Astrocyte (in vitro differentiated cells and primary cell): ENCODE data around the gene PCSK5. TPM values are rescaled to one million over a fixed set of nuclear protein-coding genes. Genes with fewer than 3 reads are reported as not detected.

ENCODE experiments used
- DNase-seq: peaks from one replicate; pipeline ENCODE4 v3.0.0-alpha.2; 2010; ENCODE audit warnings: low read depth
- FAIRE-seq: peaks from 2 replicates; lab custom pipeline; 2011; peaks lifted over from hg19 to GRCh38; lab: Jason Lieb, UNC
- H2AFZ ChIP-seq: 2 replicates; pipeline ENCODE4 v1.6.0; 2012; ENCODE audit warnings: low read depth, low read length, inconsistent platforms
- H3K27ac ChIP-seq: 2 replicates; pipeline ENCODE4 v1.5.1; 2011; ENCODE audit warnings: low read depth, low read length, inconsistent platforms
- H3K27me3 ChIP-seq: 2 replicates; pipeline ENCODE4 v1.6.0; 2011; ENCODE audit warnings: low read length, inconsistent platforms; ENCODE audit not compliant: insufficient read depth
- H3K36me3 ChIP-seq: 2 replicates; pipeline ENCODE4 v1.5.1; 2011; ENCODE audit warnings: low read length, inconsistent platforms; ENCODE audit not compliant: insufficient read depth
- H3K4me1 ChIP-seq: 2 replicates; pipeline ENCODE4 v1.5.1; 2011; ENCODE audit warnings: low read length, inconsistent platforms; ENCODE audit not compliant: insufficient read depth
- H3K4me2 ChIP-seq: 2 replicates; pipeline ENCODE4 v1.6.0; 2012; ENCODE audit warnings: low read length, inconsistent platforms
- H3K4me3 ChIP-seq: 2 replicates; pipeline ENCODE4 v1.5.1; 2011; ENCODE audit warnings: low read depth, mild to moderate bottlenecking, low read length, inconsistent platforms; ENCODE audit not compliant: insufficient read depth
- H3K79me2 ChIP-seq: 2 replicates; pipeline ENCODE4 v1.6.0; 2012; ENCODE audit warnings: mild to moderate bottlenecking, low read length, inconsistent platforms; ENCODE audit not compliant: insufficient read depth
- H3K9ac ChIP-seq: 2 replicates; pipeline ENCODE4 v1.6.0; 2012; ENCODE audit warnings: mild to moderate bottlenecking, low read length, inconsistent platforms
- H3K9me3 ChIP-seq: 2 replicates; pipeline ENCODE4 v1.5.1; 2012; ENCODE audit warnings: low read depth, mild to moderate bottlenecking, low read length, inconsistent platforms; ENCODE audit not compliant: insufficient read depth
- H4K20me1 ChIP-seq: 2 replicates; pipeline ENCODE4 v1.6.0; 2012; ENCODE audit warnings: low read length, inconsistent platforms; ENCODE audit not compliant: insufficient read depth
- H3K27ac Mint-ChIP-seq: one replicate; pipeline ENCODE4 v1.8.0; 2021; ENCODE audit warnings: mild to moderate bottlenecking, mixed read lengths; ENCODE audit not compliant: unreplicated experiment
- H3K27me3 Mint-ChIP-seq: one replicate; pipeline ENCODE4 v1.8.0; 2021; ENCODE audit warnings: low read depth, mixed read lengths; ENCODE audit not compliant: unreplicated experiment
- H3K36me3 Mint-ChIP-seq: one replicate; pipeline ENCODE4 v1.8.0; 2021; ENCODE audit warnings: low read depth, mixed read lengths; ENCODE audit not compliant: unreplicated experiment
- H3K4me1 Mint-ChIP-seq: one replicate; pipeline ENCODE4 v1.8.0; 2021; ENCODE audit warnings: low read depth, mixed read lengths; ENCODE audit not compliant: unreplicated experiment
- H3K4me3 Mint-ChIP-seq: one replicate; pipeline ENCODE4 v1.8.0; 2021; ENCODE audit warnings: mild to moderate bottlenecking, moderate library complexity, mixed read lengths; ENCODE audit not compliant: unreplicated experiment
- H3K9me3 Mint-ChIP-seq: one replicate; pipeline ENCODE4 v1.8.0; 2021; ENCODE audit warnings: mild to moderate bottlenecking, mixed read lengths; ENCODE audit not compliant: unreplicated experiment
- CTCF ChIP-seq: IDR thresholded peaks from 2 replicates; pipeline ENCODE4 v1.5.1; 2011; ENCODE audit warnings: low read depth, mild to moderate bottlenecking, inconsistent platforms, low read length, moderate library complexity; ENCODE audit not compliant: insufficient read depth
- EZH2 ChIP-seq: IDR thresholded peaks from 2 replicates; pipeline ENCODE4 v1.6.1; 2012; ENCODE audit warnings: mild to moderate bottlenecking, low read length, inconsistent platforms; ENCODE audit not compliant: insufficient read depth
- total RNA-seq: library from RNA; stranded (reverse); gene quantifications from 2 replicates; pipeline ENCODE4 v1.2.1, GENCODE V29; 2021

Gene PCSK5
- total RNA-seq, 1 donor from 2014 or later: 13.1 TPM

GRCh38 chr9:75974016-75974766 lies 83.7 kb downstream of the PCSK5 start:
- H3K4me3 ChIP-seq: no peak overlapping the region
- H3K9me3 ChIP-seq: no peaks in the 10 kb centered on the region
- no peaks in the 10 kb centered on the region for H3K36me3 ChIP-seq
- H3K9ac ChIP-seq: no peak overlapping the region
- H3K4me1 ChIP-seq: peaks cover 10% of the 10 kb centered on the region
- FAIRE-seq (no peak), DNase-seq (no peak)
- H3K4me1 Mint-ChIP-seq: peaks cover 6% of the 10 kb centered on the region
- H3K27me3 ChIP-seq: no peaks in the 10 kb centered on the region
- no peaks in the 10 kb centered on the region for H3K36me3 Mint-ChIP-seq
- no peak overlapping the region for H3K4me3 Mint-ChIP-seq
- peaks cover 4% of the 10 kb centered on the region for H3K9me3 Mint-ChIP-seq
- H3K4me2 ChIP-seq: peak overlapping the region; percentile 30
- H3K27ac ChIP-seq: no peak overlapping the region
- TF ChIP-seq EZH2: no peak
- no peak for TF ChIP-seq CTCF
- H2AFZ ChIP-seq: peak overlapping the region; percentile 74
- H3K79me2 ChIP-seq: no peaks in the 10 kb centered on the region
- H3K27ac Mint-ChIP-seq: no peak overlapping the region
- no peaks in the 10 kb centered on the region for H4K20me1 ChIP-seq
- H3K27me3 Mint-ChIP-seq: no peaks in the 10 kb centered on the region

- Mint-ChIP-seq H3K36me3 (no peaks in the 10 kb centered on the region), H3K27ac (no peak overlapping the region), H3K9me3 (peaks cover 4% of the 10 kb centered on the region), H3K4me3 (no peak overlapping the region), H3K4me1 (peaks cover 6% of the 10 kb centered on the region), H3K27me3 (no peaks in the 10 kb centered on the region)
- H3K4me3 ChIP-seq: no peak overlapping the region
- no peaks in the 10 kb centered on the region for H4K20me1 ChIP-seq
- no peak overlapping the region for H3K27ac ChIP-seq
- no peaks in the 10 kb centered on the region for H3K27me3 ChIP-seq
- no peak for FAIRE-seq
- H3K36me3 ChIP-seq: no peaks in the 10 kb centered on the region
- TF ChIP-seq CTCF: no peak
- TF ChIP-seq EZH2: no peak
- H3K4me1 ChIP-seq: peaks cover 10% of the 10 kb centered on the region
- no peak overlapping the region for H3K9ac ChIP-seq
- H3K9me3 ChIP-seq: no peaks in the 10 kb centered on the region
- DNase-seq: no peak
- no peaks in the 10 kb centered on the region for H3K79me2 ChIP-seq
- H3K4me2 ChIP-seq: no peak overlapping the region
- no peak overlapping the region for H2AFZ ChIP-seq
Measured at GRCh38 chr9:75975071-75975470, 84.6 kb downstream of the PCSK5 start.

GRCh38 chr9:75976549-75976948 lies 86.1 kb downstream of the PCSK5 start:
- Mint-ChIP-seq H3K9me3 (peaks cover 4% of the 10 kb centered on the region), H3K36me3 (no peaks in the 10 kb centered on the region), H3K4me3 (no peak overlapping the region), H3K27me3 (no peaks in the 10 kb centered on the region), H3K27ac (no peak overlapping the region), H3K4me1 (peaks cover 6% of the 10 kb centered on the region)
- Histone ChIP-seq H3K9ac (no peak overlapping the region), H2AFZ (no peak overlapping the region), H4K20me1 (no peaks in the 10 kb centered on the region), H3K27ac (no peak overlapping the region), H3K9me3 (no peaks in the 10 kb centered on the region), H3K79me2 (no peaks in the 10 kb centered on the region), H3K4me2 (peak overlapping the region; percentile 40), H3K27me3 (no peaks in the 10 kb centered on the region), H3K4me3 (no peak overlapping the region), H3K4me1 (peaks cover 10% of the 10 kb centered on the region), H3K36me3 (no peaks in the 10 kb centered on the region)
- FAIRE-seq (no peak), DNase-seq (no peak)
- TF ChIP-seq EZH2 (no peak), CTCF (no peak)
